Adrenal gland (tissue), 5 donors: Measurements from ENCODE around the gene SRCAP.

Source experiments
- CTCF ChIP-seq, 6 experiments: fragments of 450-650 bp in 4 of 6; fragments of 200-600 bp in 2 of 6; sonication (generic) in 1 of 6; IDR thresholded peaks; 1 replicate in 5 of 6; 2 replicates in 1 of 6; pipeline versions ENCODE4 v1.5.1 to v1.8.0; 2016 to 2021; ENCODE audit warnings: antibody characterized with exemption in 6 of 6, mild to moderate bottlenecking in 2 of 6, moderate library complexity in 1 of 6
- POLR2A ChIP-seq, 2 donors: fragments of 450-650 bp; IDR thresholded peaks; one replicate each; pipeline ENCODE4 v1.6.1; 2017; ENCODE audit warnings: antibody characterized with exemption in 2 of 2, mild to moderate bottlenecking in 2 of 2, moderate library complexity in 1 of 2
- donor health status: DM: no; HTN: no; CAD: no.

- TF ChIP-seq CTCF (IDR thresholded peaks at IDR 0.05) (peak in 1 of 6 experiments; percentile 3), POLR2A (IDR thresholded peaks at IDR 0.05) (peak in 1 of 2 donors; percentile 80)
Observed at GRCh38 chr16:30747799-30748633, 49.0 kb downstream of the SRCAP start, which contains the start of gene PHKG2.
